Measurements from ENCODE around the gene HOMER3. TPM values are rescaled to one million over a fixed set of nuclear protein-coding genes. Genes with fewer than 3 reads are reported as not detected.

HOMER3 gene
- total and polyA plus RNA-seq, 2 of the 13 experiments (the other 11 are each of a cell fraction or from before 2014, with no cell fraction given) = 21.3 to 27.3 TPM

- TF ChIP-seq ZNF414 (CRISPR knock-in tag; IDR thresholded peaks at IDR 0.05) = no peak
- no peak for TF ChIP-seq HOXA7 (CRISPR knock-in tag; IDR thresholded peaks at IDR 0.05)
- TF ChIP-seq E2F2 (CRISPR knock-in tag; IDR thresholded peaks at IDR 0.05; ENCODE audit: borderline replicate concordance) = 0 out of 2 replicates have a peak, but pooled peaks have one; percentile 14
- TF ChIP-seq SMAD1 (CRISPR knock-in tag; IDR thresholded peaks at IDR 0.05; ENCODE audit: borderline replicate concordance, low read depth) = no peak
- TF ChIP-seq ZBTB44 (CRISPR knock-in tag; IDR thresholded peaks at IDR 0.05) = no peak
- no peak for TF ChIP-seq MAFG (CRISPR knock-in tag; IDR thresholded peaks at IDR 0.05)
- 0 out of 2 replicates have a peak, but pooled peaks have one; percentile 50 for TF ChIP-seq ZNF543 (CRISPR knock-in tag; IDR thresholded peaks at IDR 0.05)
- TF ChIP-seq NR2F6 (IDR thresholded peaks at IDR 0.05) = no peak
- no peak for TF ChIP-seq NR2F6 (CRISPR knock-in tag; IDR thresholded peaks at IDR 0.05)
- TF ChIP-seq MZF1 (CRISPR knock-in tag; IDR thresholded peaks at IDR 0.05; ENCODE audit: borderline replicate concordance) = no peak
- peak; percentile 50; the same call in 1 of the 2 replicates for TF ChIP-seq ZNF607 (CRISPR knock-in tag; IDR thresholded peaks at IDR 0.05; ENCODE audit: borderline replicate concordance)
- TF ChIP-seq GATA4 (IDR thresholded peaks at IDR 0.05; ENCODE audit: borderline replicate concordance, low read depth) = peak; percentile 57; the same call in 1 of the 2 replicates
- no peak; the same call in 1 of the 2 replicates for TF ChIP-seq SMAD3 (CRISPR knock-in tag; IDR thresholded peaks at IDR 0.05)
- TF ChIP-seq ELF1 (CRISPR knock-in tag; IDR thresholded peaks at IDR 0.05) = peak; percentile 95
- TF ChIP-seq ZNF225 (CRISPR knock-in tag; IDR thresholded peaks at IDR 0.05) = no peak
- peak; percentile 90 for TF ChIP-seq ZNF574 (CRISPR knock-in tag; IDR thresholded peaks at IDR 0.05)
- no peak for TF ChIP-seq RELA (CRISPR knock-in tag; IDR thresholded peaks at IDR 0.05)
- peak; percentile 100 for TF ChIP-seq CREM (IDR thresholded peaks at IDR 0.05)
- TF ChIP-seq CREM (CRISPR knock-in tag; IDR thresholded peaks at IDR 0.05) = peak; percentile 35; the same call in 1 of the 2 replicates
- no peak for TF ChIP-seq SCMH1 (CRISPR knock-in tag; IDR thresholded peaks at IDR 0.05; ENCODE audit: borderline replicate concordance)
- TF ChIP-seq ZNF512B (CRISPR knock-in tag; IDR thresholded peaks at IDR 0.05; ENCODE audit: borderline replicate concordance) = no peak
Measured at GRCh38 chr19:18919086-18919899, 21.7 kb downstream of the HOMER3 start, which contains the start of the genes COPE and DDX49 (continued).
